Measurements from ENCODE around the gene RBKS.

- TF ChIP-seq, protein P1, sequence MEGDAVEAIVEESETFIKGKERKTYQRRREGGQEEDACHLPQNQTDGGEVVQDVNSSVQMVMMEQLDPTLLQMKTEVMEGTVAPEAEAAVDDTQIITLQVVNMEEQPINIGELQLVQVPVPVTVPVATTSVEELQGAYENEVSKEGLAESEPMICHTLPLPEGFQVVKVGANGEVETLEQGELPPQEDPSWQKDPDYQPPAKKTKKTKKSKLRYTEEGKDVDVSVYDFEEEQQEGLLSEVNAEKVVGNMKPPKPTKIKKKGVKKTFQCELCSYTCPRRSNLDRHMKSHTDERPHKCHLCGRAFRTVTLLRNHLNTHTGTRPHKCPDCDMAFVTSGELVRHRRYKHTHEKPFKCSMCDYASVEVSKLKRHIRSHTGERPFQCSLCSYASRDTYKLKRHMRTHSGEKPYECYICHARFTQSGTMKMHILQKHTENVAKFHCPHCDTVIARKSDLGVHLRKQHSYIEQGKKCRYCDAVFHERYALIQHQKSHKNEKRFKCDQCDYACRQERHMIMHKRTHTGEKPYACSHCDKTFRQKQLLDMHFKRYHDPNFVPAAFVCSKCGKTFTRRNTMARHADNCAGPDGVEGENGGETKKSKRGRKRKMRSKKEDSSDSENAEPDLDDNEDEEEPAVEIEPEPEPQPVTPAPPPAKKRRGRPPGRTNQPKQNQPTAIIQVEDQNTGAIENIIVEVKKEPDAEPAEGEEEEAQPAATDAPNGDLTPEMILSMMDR (IDR thresholded peaks at IDR 0.05 in 8 of 11, conservative IDR thresholded peaks at IDR 0.05 in 3 of 11), result no peak
- TF ChIP-seq POLR2A (IDR thresholded peaks at IDR 0.05), result no peak
Observed at GRCh38 chr2:27929916-27930486, 39.8 kb upstream of the RBKS start.

All from spleen (tissue), 7 donors.